Activated naive CD4-positive, alpha-beta T cell treated with anti-CD3 and anti-CD28 coated beads, Interleukin-2, amount 50 U/mL, for 72 hours (primary cell): Measurements from ENCODE around the gene KIAA0319L. TPM values are rescaled to one million over a fixed set of nuclear protein-coding genes. Genes with fewer than 3 reads are reported as not detected.

Source experiments
- ATAC-seq, 2 donors: fragments of 150-1000 bp; cut with Tn5 transposase; 2 replicates each; pipeline ENCODE4 v1.10.0; 2021; ENCODE audit warnings: mild to moderate bottlenecking in 2 of 2, moderate library complexity in 2 of 2
- DNase-seq, 2 donors: peaks; one replicate each; pipeline ENCODE4 v3.0.0; 2021 to 2022; ENCODE audit warnings: low spot score in 2 of 2
- H3K27ac Mint-ChIP-seq, 2 donors: one replicate each; pipeline ENCODE4 v1.8.0; 2022; ENCODE audit warnings: mild to moderate bottlenecking in 2 of 2, mixed read lengths in 2 of 2
- H3K36me3 Mint-ChIP-seq, 2 donors: one replicate each; pipeline ENCODE4 v1.8.0; 2022; ENCODE audit warnings: mixed read lengths in 2 of 2
- H3K9me3 Mint-ChIP-seq, 2 donors: one replicate each; pipeline ENCODE4 v1.8.0; 2022; ENCODE audit warnings: mixed read lengths in 2 of 2
- total RNA-seq, 2 donors: library from RNA; stranded (reverse); gene quantifications; one replicate each; pipeline ENCODE4 v1.2.3, GENCODE V29; 2022

Gene KIAA0319L
- total RNA-seq, 2 donors from 2014 or later = 38.1 to 41.0 TPM

DNA sequence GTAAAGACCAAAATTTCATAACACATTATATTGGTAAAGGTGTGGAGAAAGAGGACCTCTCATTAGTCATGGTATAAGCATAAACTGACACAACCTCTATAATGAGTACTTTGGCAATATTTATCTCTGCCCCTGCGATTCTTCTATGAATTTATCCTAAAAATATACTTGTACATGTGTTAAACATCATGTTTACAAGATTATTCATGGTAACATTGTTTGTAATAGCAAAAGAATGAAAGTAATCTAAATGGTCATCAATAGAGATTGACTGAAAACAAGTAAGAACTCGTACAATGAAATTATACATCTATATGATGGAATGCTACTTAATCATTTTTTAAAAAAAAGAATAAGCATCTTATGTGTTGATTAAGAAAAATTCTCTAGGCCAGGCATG lies 96.4 kb downstream of the KIAA0319L start:
- Mint-ChIP-seq H3K36me3 (peaks cover 21 to 41% of the 10 kb centered on the region in 2 donors), H3K9me3 (peaks cover 0 to 12% of the 10 kb centered on the region in 2 donors), H3K27ac (no peak overlapping the region)
- no peak for DNase-seq
- ATAC-seq = no peak

- ATAC-seq (peak; percentile 87 to 89), DNase-seq (no peak)
- H3K27ac Mint-ChIP-seq = peak overlapping the region; percentile 13 to 80
- no peaks in the 10 kb centered on the region for H3K9me3 Mint-ChIP-seq
- no peaks in the 10 kb centered on the region for H3K36me3 Mint-ChIP-seq
Observed at GRCh38 chr1:35454616-35455015, 102.6 kb downstream of the KIAA0319L start.

DNA sequence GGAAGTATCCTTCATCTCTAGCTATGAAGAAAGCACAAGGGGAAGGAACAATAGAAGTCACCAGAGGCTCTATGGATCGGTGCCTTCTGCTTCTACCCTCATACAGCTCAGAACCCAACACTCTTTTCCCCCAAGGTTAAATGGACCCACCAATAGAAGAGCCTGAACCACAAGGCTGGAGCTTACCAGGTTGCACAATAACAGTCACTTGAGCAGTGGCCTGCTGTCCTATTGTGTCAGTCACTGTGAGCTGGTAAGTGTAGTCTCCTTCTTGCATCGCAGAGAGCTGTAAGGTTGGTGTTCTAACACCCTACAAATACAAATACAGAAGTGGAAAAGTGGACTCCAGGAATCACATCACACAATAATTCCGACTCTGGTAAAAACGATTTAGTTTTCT lies 103.0 kb downstream of the KIAA0319L start:
- H3K9me3 Mint-ChIP-seq = no peaks in the 10 kb centered on the region
- H3K27ac Mint-ChIP-seq = peak overlapping the region; percentile 13 to 80
- ATAC-seq (peak; percentile 10 to 12), DNase-seq (no peak)
- no peaks in the 10 kb centered on the region for H3K36me3 Mint-ChIP-seq

GRCh38 chr1:35453031-35453430 lies 104.2 kb downstream of the KIAA0319L start:
- no peak for ATAC-seq
- Mint-ChIP-seq H3K27ac (peak overlapping the region in 1 of 2 donors; percentile 77), H3K36me3 (no peaks in the 10 kb centered on the region), H3K9me3 (no peaks in the 10 kb centered on the region)
- no peak for DNase-seq

DNA sequence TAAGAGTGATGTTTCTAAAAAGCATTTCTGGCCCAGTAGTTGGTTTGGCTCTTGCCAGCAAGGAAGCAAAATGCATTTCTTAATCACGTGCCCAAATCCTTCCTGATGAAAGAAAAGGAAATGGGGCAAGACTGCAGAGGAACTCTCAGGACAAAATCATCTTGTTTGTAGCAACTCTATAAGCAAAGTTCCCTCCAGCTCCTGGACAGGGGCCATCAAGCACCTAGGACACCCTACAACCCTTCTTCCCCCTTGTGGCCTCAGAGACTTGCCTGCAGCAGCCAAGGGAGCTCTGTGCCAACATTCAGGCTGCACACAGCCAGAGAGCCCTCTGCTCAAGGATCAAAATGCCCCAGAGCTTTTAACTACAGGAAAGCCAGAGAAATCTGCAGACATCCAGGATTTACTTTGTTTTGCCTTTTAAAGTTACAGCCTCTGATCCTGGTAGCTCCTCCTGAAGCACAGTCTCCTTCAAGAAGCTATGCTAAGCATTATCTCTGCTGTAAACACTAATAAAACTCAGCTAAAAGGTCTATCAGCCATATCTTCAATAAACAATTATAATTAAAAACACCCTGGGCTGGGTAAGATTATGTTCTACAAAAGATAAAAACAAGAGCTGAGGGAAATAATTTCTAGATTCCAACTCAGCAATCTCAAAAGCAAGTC lies 105.0 kb downstream of the KIAA0319L start:
- no peaks in the 10 kb centered on the region for H3K9me3 Mint-ChIP-seq
- H3K27ac Mint-ChIP-seq = peak overlapping the region in 1 of 2 donors; percentile 57
- DNase-seq (no peak), ATAC-seq (no peak)
- H3K36me3 Mint-ChIP-seq = no peaks in the 10 kb centered on the region

DNA sequence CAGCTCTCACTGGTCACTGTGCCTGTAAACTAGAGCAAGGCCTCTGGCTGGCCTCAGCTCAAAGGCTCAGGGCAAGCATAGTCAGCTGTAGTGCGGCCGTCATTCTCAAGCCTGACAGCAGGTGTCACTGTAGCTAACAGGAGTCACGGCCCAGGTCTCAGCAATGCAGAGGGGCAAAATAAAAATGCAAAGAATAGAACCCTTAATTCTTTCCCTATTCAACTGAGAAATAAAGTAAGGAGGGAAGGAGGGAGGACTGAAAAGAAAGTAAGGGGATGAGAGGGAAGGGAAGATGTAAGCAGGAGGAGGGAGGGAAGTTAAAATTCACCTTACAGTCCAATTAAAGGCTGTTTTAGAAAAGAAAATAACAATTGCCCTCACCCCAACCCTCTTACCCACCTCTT lies 106.1 kb downstream of the KIAA0319L start:
- no peaks in the 10 kb centered on the region for H3K36me3 Mint-ChIP-seq
- no peaks in the 10 kb centered on the region for H3K9me3 Mint-ChIP-seq
- ATAC-seq (peak; percentile 73 to 74), DNase-seq (peak; percentile 63 to 83)
- peak overlapping the region in 1 of 2 donors; percentile 57 for H3K27ac Mint-ChIP-seq

- no peaks in the 10 kb centered on the region for H3K36me3 Mint-ChIP-seq
- H3K9me3 Mint-ChIP-seq = no peaks in the 10 kb centered on the region
Observed at GRCh38 chr1:35449334-35450008, 107.7 kb downstream of the KIAA0319L start.

DNA sequence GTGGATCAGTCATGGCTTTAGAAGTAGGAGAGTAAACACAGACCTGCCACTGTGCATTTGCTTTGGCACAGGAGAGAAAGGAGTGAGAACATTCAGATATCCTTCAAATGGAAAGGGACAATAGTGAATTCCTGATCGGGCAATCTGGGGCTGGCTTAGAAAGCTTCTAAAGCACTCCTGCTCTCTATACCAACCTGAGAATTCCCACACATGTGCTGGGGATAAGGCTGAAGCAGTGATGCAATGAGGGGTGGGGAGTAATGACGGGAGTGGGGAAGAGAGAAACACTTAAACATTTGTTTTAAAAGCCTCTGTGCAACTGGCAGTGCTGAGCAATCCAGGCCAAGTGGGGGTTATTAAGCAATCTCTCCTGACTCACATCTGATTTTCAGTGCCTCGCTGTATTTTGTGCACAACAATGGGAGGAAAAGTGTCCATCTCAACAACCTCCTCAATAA lies 108.8 kb downstream of the KIAA0319L start:
- DNase-seq = no peak
- no peak for ATAC-seq
- H3K36me3 Mint-ChIP-seq = no peaks in the 10 kb centered on the region
- H3K27ac Mint-ChIP-seq = no peak overlapping the region
- no peaks in the 10 kb centered on the region for H3K9me3 Mint-ChIP-seq

More at GRCh38 chr1:35449334-35450008, 107.7 kb downstream of the KIAA0319L start:
- no peak for ATAC-seq
- no peak overlapping the region for H3K27ac Mint-ChIP-seq
- no peak for DNase-seq

DNA sequence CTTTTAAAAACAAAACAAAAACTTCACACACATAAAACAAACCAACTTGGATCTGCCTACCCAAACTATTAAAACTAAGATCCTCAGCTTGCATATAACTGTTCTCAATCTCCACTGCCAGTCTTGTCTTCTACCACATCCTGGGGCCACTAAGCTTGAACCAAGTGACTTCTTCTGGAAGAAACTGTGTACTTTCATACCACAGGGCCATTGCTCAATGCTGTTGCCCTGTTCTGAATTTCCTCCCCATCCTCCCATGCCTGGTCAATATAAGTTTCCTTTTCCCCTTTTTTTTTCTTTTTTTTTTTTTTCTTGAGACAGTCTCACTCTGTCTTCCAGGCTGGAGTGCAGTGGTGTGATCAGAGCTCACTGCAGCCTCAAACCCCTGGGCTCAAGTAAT lies 109.9 kb downstream of the KIAA0319L start:
- ATAC-seq = no peak
- Mint-ChIP-seq H3K36me3 (no peaks in the 10 kb centered on the region), H3K27ac (peak overlapping the region in 1 of 2 donors; percentile 70), H3K9me3 (no peaks in the 10 kb centered on the region)
- DNase-seq = no peak

DNA sequence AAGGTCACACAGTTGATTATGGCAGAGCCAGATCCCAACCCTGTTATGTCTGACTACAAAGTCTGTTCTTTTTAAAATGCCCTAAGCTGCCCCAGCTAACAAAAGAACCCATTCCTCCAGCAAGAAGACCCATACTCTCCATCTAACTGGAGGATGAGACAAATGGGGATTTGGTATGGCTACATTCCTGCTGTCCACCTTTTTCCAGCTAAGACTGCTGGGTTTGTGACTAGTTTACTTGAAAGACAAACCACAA lies 112.8 kb downstream of the KIAA0319L start:
- DNase-seq (no peak), ATAC-seq (no peak)
- H3K9me3 Mint-ChIP-seq = no peaks in the 10 kb centered on the region
- no peak overlapping the region for H3K27ac Mint-ChIP-seq
- peaks cover 0 to 3% of the 10 kb centered on the region in 2 donors for H3K36me3 Mint-ChIP-seq

- Mint-ChIP-seq H3K9me3 (no peaks in the 10 kb centered on the region), H3K27ac (no peak overlapping the region), H3K36me3 (peaks cover 0 to 7% of the 10 kb centered on the region in 2 donors)
- ATAC-seq (peak in 1 of 2 donors; percentile 64), DNase-seq (no peak)
Observed at GRCh38 chr1:35443768-35444518, 113.3 kb downstream of the KIAA0319L start.

GRCh38 chr1:35442734-35443133 lies 114.5 kb downstream of the KIAA0319L start:
- peaks cover 0 to 7% of the 10 kb centered on the region in 2 donors for H3K36me3 Mint-ChIP-seq
- peak; percentile 26 to 65 for ATAC-seq
- no peaks in the 10 kb centered on the region for H3K9me3 Mint-ChIP-seq
- H3K27ac Mint-ChIP-seq = no peak overlapping the region
- peak in 1 of 2 donors; percentile 36 for DNase-seq

GRCh38 chr1:35441926-35442579 lies 115.2 kb downstream of the KIAA0319L start:
- no peak overlapping the region for H3K27ac Mint-ChIP-seq
- H3K36me3 Mint-ChIP-seq = peaks cover 0 to 7% of the 10 kb centered on the region in 2 donors
- no peaks in the 10 kb centered on the region for H3K9me3 Mint-ChIP-seq
- ATAC-seq (no peak), DNase-seq (no peak)

GRCh38 chr1:35439626-35440025 lies 117.6 kb downstream of the KIAA0319L start:
- Mint-ChIP-seq H3K27ac (peak overlapping the region in 1 of 2 donors; percentile 33), H3K36me3 (peaks cover 0 to 7% of the 10 kb centered on the region in 2 donors), H3K9me3 (no peaks in the 10 kb centered on the region)
- ATAC-seq (no peak), DNase-seq (no peak)

GRCh38 chr1:35437200-35437599 lies 120.0 kb downstream of the KIAA0319L start:
- peak overlapping the region; percentile 40 to 95 for H3K27ac Mint-ChIP-seq
- no peak for ATAC-seq

DNA sequence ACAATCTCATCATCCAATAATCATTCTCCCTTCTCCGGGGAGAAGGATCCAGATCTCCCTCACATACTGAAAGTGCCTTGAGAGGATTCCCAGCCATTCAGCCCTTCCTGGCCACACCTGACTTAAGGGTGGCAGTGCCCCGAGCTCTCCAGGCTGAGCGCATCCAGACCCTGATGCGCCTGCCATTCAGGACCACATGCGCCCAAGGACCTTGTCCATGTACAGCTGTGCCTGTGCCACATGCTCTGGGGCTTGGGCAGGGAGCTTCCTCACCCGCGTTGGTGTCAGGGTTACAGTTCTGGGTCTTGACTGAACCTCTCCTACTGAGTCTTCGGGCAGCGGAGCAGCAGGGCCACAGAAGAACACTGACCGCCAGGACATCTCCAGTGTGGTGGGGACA lies 121.1 kb downstream of the KIAA0319L start:
- DNase-seq = no peak
- Mint-ChIP-seq H3K27ac (no peak overlapping the region), H3K36me3 (peaks cover 0 to 21% of the 10 kb centered on the region in 2 donors), H3K9me3 (peaks cover 0 to under 1% of the 10 kb centered on the region in 2 donors)
- no peak for ATAC-seq

More at GRCh38 chr1:35437200-35437599, 120.0 kb downstream of the KIAA0319L start:
- Mint-ChIP-seq H3K36me3 (peaks cover 0 to 16% of the 10 kb centered on the region in 2 donors), H3K9me3 (no peaks in the 10 kb centered on the region)
- DNase-seq = no peak

DNA sequence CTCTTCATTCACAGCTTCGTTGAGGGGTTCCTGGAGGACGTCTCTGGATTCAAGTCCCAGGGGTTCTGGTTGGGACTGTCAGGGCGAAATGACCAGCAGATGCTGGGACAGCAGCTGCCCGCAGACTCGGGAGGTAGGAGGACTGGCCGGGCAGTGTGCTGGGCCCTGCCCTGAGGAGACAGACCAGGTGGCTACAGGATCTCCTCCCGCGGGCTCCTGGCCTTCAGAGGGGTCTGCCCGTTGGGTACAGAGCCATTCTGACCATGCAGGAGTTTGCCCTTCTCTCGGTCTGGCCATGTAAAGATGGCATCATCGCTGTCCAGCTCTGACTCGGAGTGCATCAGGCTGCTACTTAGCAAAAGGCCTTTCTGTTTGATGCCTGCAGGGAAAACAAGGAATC lies 122.5 kb downstream of the KIAA0319L start:
- H3K36me3 Mint-ChIP-seq = peaks cover 0 to 30% of the 10 kb centered on the region in 2 donors

More for the DNA sequence above, 122.5 kb downstream of the KIAA0319L start:
- no peak for ATAC-seq
- Mint-ChIP-seq H3K27ac (peak overlapping the region in 1 of 2 donors; percentile 18), H3K9me3 (peaks cover 0 to 5% of the 10 kb centered on the region in 2 donors)
- DNase-seq = no peak
